WTC11 (cell line): ENCODE data around the gene ADGRL2. TPM values are rescaled to one million over a fixed set of nuclear protein-coding genes. Genes with fewer than 3 reads are reported as not detected.
A peak's percentile ranks its signal among the peaks of the same experiment; 100 is the strongest.

ENCODE experiments used
- ATAC-seq: fragments of 200-7000 bp; cut with Tn5 transposase; 2 replicates; pipeline ENCODE4 v1.10.0; 2021; ENCODE audit warnings: mild to moderate bottlenecking, moderate library complexity
- CTCF ChIA-PET: fragments of 300-600 bp; sonication (Branson Sonifier 250); formaldehyde crosslinking; loops from one replicate; lab custom pipeline; 2021; ENCODE audit warnings: antibody characterized with exemption; lab: Charles Lee
- POLR2A ChIA-PET: fragments of 350-600 bp; sonication (Branson Sonifier 250); formaldehyde crosslinking; loops from one replicate; lab custom pipeline; 2021; ENCODE audit warnings: antibody characterized with exemption; lab: Charles Lee
- DNase-seq: peaks from one replicate; pipeline ENCODE4 v3.0.0; 2021; ENCODE audit warnings: low spot score
- H3K27ac Mint-ChIP-seq: 2 replicates; pipeline ENCODE4 v1.8.0; 2021; ENCODE audit warnings: mixed read lengths
- H3K27me3 Mint-ChIP-seq: 2 replicates; pipeline ENCODE4 v1.8.0; 2021; ENCODE audit warnings: low read depth, mild to moderate bottlenecking, moderate library complexity, mixed read lengths
- H3K36me3 Mint-ChIP-seq: 2 replicates; pipeline ENCODE4 v1.8.0; 2021; ENCODE audit warnings: mixed read lengths
- H3K4me1 Mint-ChIP-seq: 2 replicates; pipeline ENCODE4 v1.8.0; 2022; ENCODE audit warnings: mixed read lengths
- H3K4me3 Mint-ChIP-seq: 2 replicates; pipeline ENCODE4 v1.8.0; 2021; ENCODE audit warnings: mild to moderate bottlenecking, moderate library complexity, mixed read lengths
- H3K9me3 Mint-ChIP-seq: 2 replicates; pipeline ENCODE4 v1.8.0; 2021; ENCODE audit warnings: mixed read lengths
- CBFB ChIP-seq: sonication (generic); formaldehyde crosslinking; IDR thresholded peaks from 2 replicates; pipeline ENCODE4 v1.8.1; 2022; ENCODE audit warnings: mild to moderate bottlenecking, low read depth, missing genetic modification reagents
- CDX4 ChIP-seq: fragments of 250-450 bp; sonication (Bioruptor Pico); IDR thresholded peaks from 2 replicates; pipeline ENCODE4 v1.9.0; 2021; ENCODE audit warnings: moderate library complexity, mild to moderate bottlenecking, inconsistent platforms, borderline replicate concordance
- ELF4 ChIP-seq: sonication (generic); formaldehyde crosslinking; IDR thresholded peaks from 2 replicates; pipeline ENCODE4 v1.8.1; 2022; ENCODE audit warnings: low read depth, mild to moderate bottlenecking, moderate library complexity, missing genetic modification reagents
- FOXJ3 ChIP-seq: sonication (generic); formaldehyde crosslinking; IDR thresholded peaks from 2 replicates; pipeline ENCODE4 v1.9.0; 2021; ENCODE audit warnings: missing genetic modification reagents, mild to moderate bottlenecking, borderline replicate concordance
- GABPB1 ChIP-seq: sonication (generic); formaldehyde crosslinking; IDR thresholded peaks from 2 replicates; pipeline ENCODE4 v1.8.1; 2023; ENCODE audit warnings: mild to moderate bottlenecking, missing genetic modification reagents
- JUN ChIP-seq: sonication (generic); formaldehyde crosslinking; IDR thresholded peaks from 2 replicates; pipeline ENCODE4 v1.8.0; 2023; ENCODE audit warnings: mild to moderate bottlenecking, missing genetic modification reagents
- KAT7 ChIP-seq: sonication (generic); formaldehyde crosslinking; IDR thresholded peaks from 2 replicates; pipeline ENCODE4 v1.8.1; 2023; ENCODE audit warnings: missing genetic modification reagents, mild to moderate bottlenecking, borderline replicate concordance
- MXD4 ChIP-seq: fragments of 250-450 bp; sonication (Bioruptor Pico); IDR thresholded peaks from 2 replicates; pipeline ENCODE4 v1.8.0; 2021; ENCODE audit warnings: mild to moderate bottlenecking, moderate library complexity, borderline replicate concordance
- NR2C2 ChIP-seq: sonication (generic); formaldehyde crosslinking; IDR thresholded peaks from 2 replicates; pipeline ENCODE4 v1.8.0; 2022; ENCODE audit warnings: mild to moderate bottlenecking, missing genetic modification reagents
- RELA ChIP-seq: sonication (generic); formaldehyde crosslinking; IDR thresholded peaks from 2 replicates; pipeline ENCODE4 v1.8.1; 2022; ENCODE audit warnings: missing genetic modification reagents, mild to moderate bottlenecking, borderline replicate concordance
- SOX15 ChIP-seq: fragments of 250-450 bp; sonication (Bioruptor Pico); IDR thresholded peaks from 2 replicates; pipeline ENCODE4 v1.9.0; 2021; ENCODE audit warnings: mild to moderate bottlenecking
- TCF7 ChIP-seq: sonication (generic); formaldehyde crosslinking; IDR thresholded peaks from 2 replicates; pipeline ENCODE4 v1.8.0; 2022; ENCODE audit warnings: mild to moderate bottlenecking, low read depth, missing genetic modification reagents, moderate library complexity
- TEAD1 ChIP-seq: sonication (generic); formaldehyde crosslinking; IDR thresholded peaks from 2 replicates; pipeline ENCODE4 v1.8.0; 2022; ENCODE audit warnings: mild to moderate bottlenecking, missing genetic modification reagents
- USF1 ChIP-seq: sonication (generic); formaldehyde crosslinking; IDR thresholded peaks from 2 replicates; pipeline ENCODE4 v1.8.0; 2022; ENCODE audit warnings: mild to moderate bottlenecking, missing genetic modification reagents
- ZBTB21 ChIP-seq: sonication (generic); formaldehyde crosslinking; IDR thresholded peaks from 2 replicates; pipeline ENCODE4 v1.8.1; 2023; ENCODE audit warnings: mild to moderate bottlenecking, missing genetic modification reagents, borderline replicate concordance
- ZNF121 ChIP-seq: sonication (generic); formaldehyde crosslinking; IDR thresholded peaks from 2 replicates; pipeline ENCODE4 v1.8.0; 2023; ENCODE audit warnings: missing genetic modification reagents
- ZNF219 ChIP-seq: sonication (generic); formaldehyde crosslinking; IDR thresholded peaks from 2 replicates; pipeline ENCODE4 v1.8.0; 2023; ENCODE audit warnings: missing genetic modification reagents, mild to moderate bottlenecking, borderline replicate concordance
- ZNF232 ChIP-seq: sonication (generic); formaldehyde crosslinking; IDR thresholded peaks from 2 replicates; pipeline ENCODE4 v1.8.0; 2022; ENCODE audit warnings: mild to moderate bottlenecking, missing genetic modification reagents
- ZNF281 ChIP-seq: sonication (generic); formaldehyde crosslinking; IDR thresholded peaks from 2 replicates; pipeline ENCODE4 v1.8.0; 2023; ENCODE audit warnings: mild to moderate bottlenecking, missing genetic modification reagents
- ZNF416 ChIP-seq: fragments of 250-450 bp; sonication (Bioruptor Pico); IDR thresholded peaks from 2 replicates; pipeline ENCODE4 v1.9.0; 2021; ENCODE audit warnings: mild to moderate bottlenecking, inconsistent platforms
- ZNF532 ChIP-seq: fragments of 250-450 bp; sonication (Bioruptor Pico); IDR thresholded peaks from 2 replicates; pipeline ENCODE4 v1.9.0; 2021; ENCODE audit warnings: mild to moderate bottlenecking, borderline replicate concordance
- total RNA-seq: library from RNA; stranded (reverse); gene quantifications from 3 replicates; pipeline ENCODE4 v1.2.3, GENCODE V29; 2021
- TF ChIP-seq, protein P1 (sequence below): fragments of 250-450 bp; sonication (Bioruptor Pico); IDR thresholded peaks from 2 replicates; pipeline ENCODE4 v1.8.0; 2021; ENCODE audit warnings: mild to moderate bottlenecking
- TF ChIP-seq, protein P2 (sequence below): sonication (generic); formaldehyde crosslinking; IDR thresholded peaks from 2 replicates; pipeline ENCODE4 v1.8.1; 2023; ENCODE audit warnings: mild to moderate bottlenecking, missing genetic modification reagents
- TF ChIP-seq, protein P3 (sequence below): sonication (generic); formaldehyde crosslinking; IDR thresholded peaks from 2 replicates; pipeline ENCODE4 v1.8.1; 2023; ENCODE audit warnings: mild to moderate bottlenecking, missing genetic modification reagents, moderate library complexity
- TF ChIP-seq, protein P4 (sequence below): sonication (generic); formaldehyde crosslinking; IDR thresholded peaks from 2 replicates; pipeline ENCODE4 v1.8.0; 2023; ENCODE audit warnings: missing genetic modification reagents

The ADGRL2 gene
- total RNA-seq, 1 experiment from 2014 or later, result 71.6 TPM

DNA sequence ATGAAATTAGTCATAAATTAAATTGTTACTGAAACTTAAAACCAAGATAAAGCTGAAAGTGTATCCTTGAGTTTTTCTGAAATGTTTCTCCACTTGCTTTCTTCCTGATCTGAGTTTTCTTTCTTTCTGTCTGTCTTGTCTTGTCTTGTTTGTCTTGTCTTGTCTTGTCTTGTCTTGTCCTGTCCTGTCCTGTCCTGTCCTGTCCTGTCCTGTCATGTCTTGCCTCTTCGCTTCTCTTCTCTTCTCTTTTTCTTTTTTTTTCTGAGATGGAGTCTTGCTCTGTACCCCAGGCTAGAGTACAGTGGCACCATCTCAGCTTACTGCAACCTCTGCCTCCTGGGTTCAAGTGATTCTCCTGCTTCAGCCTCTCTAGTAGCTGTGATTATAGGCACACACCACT is 73.7 kb downstream of the ADGRL2 start:
- no peak for TF ChIP-seq RELA (CRISPR knock-in tag)
- no peak for TF ChIP-seq ZNF416 (CRISPR knock-in tag)
- no peak for TF ChIP-seq FOXJ3
- TF ChIP-seq ZBTB21 (CRISPR knock-in tag), result no peak
- TF ChIP-seq SOX15, result no peak
- TF ChIP-seq ZNF232 (CRISPR knock-in tag), result no peak
- TF ChIP-seq CBFB, result no peak
- TF ChIP-seq TCF7 (CRISPR knock-in tag), result no peak
- TF ChIP-seq, protein P1, sequence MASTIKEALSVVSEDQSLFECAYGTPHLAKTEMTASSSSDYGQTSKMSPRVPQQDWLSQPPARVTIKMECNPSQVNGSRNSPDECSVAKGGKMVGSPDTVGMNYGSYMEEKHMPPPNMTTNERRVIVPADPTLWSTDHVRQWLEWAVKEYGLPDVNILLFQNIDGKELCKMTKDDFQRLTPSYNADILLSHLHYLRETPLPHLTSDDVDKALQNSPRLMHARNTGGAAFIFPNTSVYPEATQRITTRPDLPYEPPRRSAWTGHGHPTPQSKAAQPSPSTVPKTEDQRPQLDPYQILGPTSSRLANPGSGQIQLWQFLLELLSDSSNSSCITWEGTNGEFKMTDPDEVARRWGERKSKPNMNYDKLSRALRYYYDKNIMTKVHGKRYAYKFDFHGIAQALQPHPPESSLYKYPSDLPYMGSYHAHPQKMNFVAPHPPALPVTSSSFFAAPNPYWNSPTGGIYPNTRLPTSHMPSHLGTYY, result no peak
- TF ChIP-seq, protein P2, sequence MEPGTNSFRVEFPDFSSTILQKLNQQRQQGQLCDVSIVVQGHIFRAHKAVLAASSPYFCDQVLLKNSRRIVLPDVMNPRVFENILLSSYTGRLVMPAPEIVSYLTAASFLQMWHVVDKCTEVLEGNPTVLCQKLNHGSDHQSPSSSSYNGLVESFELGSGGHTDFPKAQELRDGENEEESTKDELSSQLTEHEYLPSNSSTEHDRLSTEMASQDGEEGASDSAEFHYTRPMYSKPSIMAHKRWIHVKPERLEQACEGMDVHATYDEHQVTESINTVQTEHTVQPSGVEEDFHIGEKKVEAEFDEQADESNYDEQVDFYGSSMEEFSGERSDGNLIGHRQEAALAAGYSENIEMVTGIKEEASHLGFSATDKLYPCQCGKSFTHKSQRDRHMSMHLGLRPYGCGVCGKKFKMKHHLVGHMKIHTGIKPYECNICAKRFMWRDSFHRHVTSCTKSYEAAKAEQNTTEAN (CRISPR knock-in tag), result no peak
- TF ChIP-seq, protein P3, sequence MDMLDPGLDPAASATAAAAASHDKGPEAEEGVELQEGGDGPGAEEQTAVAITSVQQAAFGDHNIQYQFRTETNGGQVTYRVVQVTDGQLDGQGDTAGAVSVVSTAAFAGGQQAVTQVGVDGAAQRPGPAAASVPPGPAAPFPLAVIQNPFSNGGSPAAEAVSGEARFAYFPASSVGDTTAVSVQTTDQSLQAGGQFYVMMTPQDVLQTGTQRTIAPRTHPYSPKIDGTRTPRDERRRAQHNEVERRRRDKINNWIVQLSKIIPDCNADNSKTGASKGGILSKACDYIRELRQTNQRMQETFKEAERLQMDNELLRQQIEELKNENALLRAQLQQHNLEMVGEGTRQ (CRISPR knock-in tag), result no peak
- no peak for TF ChIP-seq USF1
- TF ChIP-seq GABPB1 (CRISPR knock-in tag), result no peak
- no peak for TF ChIP-seq JUN (CRISPR knock-in tag)
- Mint-ChIP-seq H3K4me3 (no peak overlapping the region), H3K27me3 (no peaks in the 10 kb centered on the region), H3K36me3 (peaks cover 13% of the 10 kb centered on the region), H3K4me1 (peaks cover 68% of the 10 kb centered on the region), H3K9me3 (peaks cover 10% of the 10 kb centered on the region), H3K27ac (peak overlapping the region; percentile 84)
- ATAC-seq (no peak), DNase-seq (no peak)
- POLR2A ChIA-PET, result no interaction called here
- CTCF ChIA-PET, result no interaction called here

- H3K27ac Mint-ChIP-seq, result peak overlapping the region; percentile 84
- H3K27me3 Mint-ChIP-seq, result no peaks in the 10 kb centered on the region
- peaks cover 10% of the 10 kb centered on the region for H3K9me3 Mint-ChIP-seq
- ATAC-seq (no peak), DNase-seq (no peak)
- peaks cover 71% of the 10 kb centered on the region for H3K4me1 Mint-ChIP-seq
- H3K4me3 Mint-ChIP-seq, result no peak overlapping the region
- CTCF ChIA-PET, result no interaction called here
- POLR2A ChIA-PET, result no interaction called here
- peaks cover 10% of the 10 kb centered on the region for H3K36me3 Mint-ChIP-seq
- TF ChIP-seq KAT7 (CRISPR knock-in tag) (no peak), CDX4 (CRISPR knock-in tag) (no peak), ZNF121 (no peak; the same call in 1 of the 2 replicates), NR2C2 (CRISPR knock-in tag) (no peak), ZNF281 (CRISPR knock-in tag) (no peak), ZNF219 (CRISPR knock-in tag) (no peak), ELF4 (no peak), TEAD1 (CRISPR knock-in tag) (no peak), ZNF416 (CRISPR knock-in tag) (no peak), MXD4 (CRISPR knock-in tag) (no peak), ZNF532 (CRISPR knock-in tag) (no peak)
- TF ChIP-seq, protein P4, sequence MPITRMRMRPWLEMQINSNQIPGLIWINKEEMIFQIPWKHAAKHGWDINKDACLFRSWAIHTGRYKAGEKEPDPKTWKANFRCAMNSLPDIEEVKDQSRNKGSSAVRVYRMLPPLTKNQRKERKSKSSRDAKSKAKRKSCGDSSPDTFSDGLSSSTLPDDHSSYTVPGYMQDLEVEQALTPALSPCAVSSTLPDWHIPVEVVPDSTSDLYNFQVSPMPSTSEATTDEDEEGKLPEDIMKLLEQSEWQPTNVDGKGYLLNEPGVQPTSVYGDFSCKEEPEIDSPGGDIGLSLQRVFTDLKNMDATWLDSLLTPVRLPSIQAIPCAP, result no peak
Measured at GRCh38 chr1:81874940-81875339, 74.2 kb downstream of the ADGRL2 start.
